WTC11 (cell line): ENCODE data around the gene PPP1R3D.

Experiments
- ATF1 ChIP-seq: sonication (generic); formaldehyde crosslinking; IDR thresholded peaks from 2 replicates; pipeline ENCODE4 v1.8.1; 2023; ENCODE audit warnings: mild to moderate bottlenecking, moderate library complexity, missing genetic modification reagents
- CBFB ChIP-seq: sonication (generic); formaldehyde crosslinking; IDR thresholded peaks from 2 replicates; pipeline ENCODE4 v1.8.1; 2022; ENCODE audit warnings: mild to moderate bottlenecking, low read depth, missing genetic modification reagents
- ETV6 ChIP-seq: sonication (generic); formaldehyde crosslinking; IDR thresholded peaks from 2 replicates; pipeline ENCODE4 v1.8.1; 2022; ENCODE audit warnings: mild to moderate bottlenecking, missing genetic modification reagents
- FOXP1 ChIP-seq: sonication (generic); formaldehyde crosslinking; IDR thresholded peaks from 2 replicates; pipeline ENCODE4 v1.8.0; 2022; ENCODE audit warnings: missing genetic modification reagents, mild to moderate bottlenecking, moderate library complexity, borderline replicate concordance
- JUN ChIP-seq: sonication (generic); formaldehyde crosslinking; IDR thresholded peaks from 2 replicates; pipeline ENCODE4 v1.8.0; 2023; ENCODE audit warnings: mild to moderate bottlenecking, missing genetic modification reagents
- MXD4 ChIP-seq: fragments of 250-450 bp; sonication (Bioruptor Pico); IDR thresholded peaks from 2 replicates; pipeline ENCODE4 v1.8.0; 2021; ENCODE audit warnings: mild to moderate bottlenecking, moderate library complexity, borderline replicate concordance
- MYBL2 ChIP-seq: sonication (generic); formaldehyde crosslinking; IDR thresholded peaks from 2 replicates; pipeline ENCODE4 v1.8.1; 2023; ENCODE audit warnings: mild to moderate bottlenecking, moderate library complexity, missing genetic modification reagents
- ZBTB21 ChIP-seq: sonication (generic); formaldehyde crosslinking; IDR thresholded peaks from 2 replicates; pipeline ENCODE4 v1.8.1; 2023; ENCODE audit warnings: mild to moderate bottlenecking, missing genetic modification reagents, borderline replicate concordance
- ZNF219 ChIP-seq: sonication (generic); formaldehyde crosslinking; IDR thresholded peaks from 2 replicates; pipeline ENCODE4 v1.8.0; 2023; ENCODE audit warnings: missing genetic modification reagents, mild to moderate bottlenecking, borderline replicate concordance
- TF ChIP-seq, protein P1 (sequence below): sonication (generic); formaldehyde crosslinking; conservative IDR thresholded peaks from 2 replicates; pipeline ENCODE4 v1.8.1; 2022; ENCODE audit warnings: mild to moderate bottlenecking, missing genetic modification reagents
- TF ChIP-seq, protein P2 (sequence below): fragments of 200-600 bp; IDR thresholded peaks from 2 replicates; pipeline ENCODE4 v1.8.0; 2022; ENCODE audit warnings: antibody characterized with exemption
- TF ChIP-seq, protein P3 (sequence below): sonication (generic); formaldehyde crosslinking; conservative IDR thresholded peaks from 2 replicates; pipeline ENCODE4 v1.8.1; 2023; ENCODE audit warnings: mild to moderate bottlenecking, low read depth, missing genetic modification reagents, moderate library complexity
- TF ChIP-seq, protein P4 (sequence below): sonication (generic); formaldehyde crosslinking; IDR thresholded peaks from 2 replicates; pipeline ENCODE4 v1.8.1; 2023; ENCODE audit warnings: mild to moderate bottlenecking, missing genetic modification reagents
- TF ChIP-seq, protein P5 (sequence below): sonication (generic); formaldehyde crosslinking; IDR thresholded peaks from 2 replicates; pipeline ENCODE4 v1.8.0; 2022; ENCODE audit warnings: mild to moderate bottlenecking, missing genetic modification reagents

DNA sequence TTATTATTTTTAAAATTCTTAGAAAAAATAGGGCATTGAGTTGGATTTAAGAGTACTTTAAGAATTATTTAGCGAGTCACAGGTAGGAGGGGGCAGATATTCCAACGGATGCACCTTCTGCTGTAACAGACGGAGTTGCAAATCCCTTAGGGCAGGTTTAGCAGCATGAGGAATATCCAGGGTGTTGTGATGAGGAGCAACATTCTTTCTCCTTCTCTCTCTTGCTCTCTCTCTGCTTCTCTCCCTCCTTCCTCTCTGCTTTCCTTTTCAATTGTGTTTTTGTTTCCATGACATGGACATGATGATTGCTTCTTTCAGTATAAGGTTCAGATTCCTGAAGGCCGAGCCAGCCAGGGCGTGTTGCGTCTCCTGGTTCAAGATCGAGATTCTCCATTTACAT lies 47.0 kb upstream of the PPP1R3D start:
- TF ChIP-seq, protein P1, sequence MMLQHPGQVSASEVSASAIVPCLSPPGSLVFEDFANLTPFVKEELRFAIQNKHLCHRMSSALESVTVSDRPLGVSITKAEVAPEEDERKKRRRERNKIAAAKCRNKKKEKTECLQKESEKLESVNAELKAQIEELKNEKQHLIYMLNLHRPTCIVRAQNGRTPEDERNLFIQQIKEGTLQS: no peak
- TF ChIP-seq, protein P2, sequence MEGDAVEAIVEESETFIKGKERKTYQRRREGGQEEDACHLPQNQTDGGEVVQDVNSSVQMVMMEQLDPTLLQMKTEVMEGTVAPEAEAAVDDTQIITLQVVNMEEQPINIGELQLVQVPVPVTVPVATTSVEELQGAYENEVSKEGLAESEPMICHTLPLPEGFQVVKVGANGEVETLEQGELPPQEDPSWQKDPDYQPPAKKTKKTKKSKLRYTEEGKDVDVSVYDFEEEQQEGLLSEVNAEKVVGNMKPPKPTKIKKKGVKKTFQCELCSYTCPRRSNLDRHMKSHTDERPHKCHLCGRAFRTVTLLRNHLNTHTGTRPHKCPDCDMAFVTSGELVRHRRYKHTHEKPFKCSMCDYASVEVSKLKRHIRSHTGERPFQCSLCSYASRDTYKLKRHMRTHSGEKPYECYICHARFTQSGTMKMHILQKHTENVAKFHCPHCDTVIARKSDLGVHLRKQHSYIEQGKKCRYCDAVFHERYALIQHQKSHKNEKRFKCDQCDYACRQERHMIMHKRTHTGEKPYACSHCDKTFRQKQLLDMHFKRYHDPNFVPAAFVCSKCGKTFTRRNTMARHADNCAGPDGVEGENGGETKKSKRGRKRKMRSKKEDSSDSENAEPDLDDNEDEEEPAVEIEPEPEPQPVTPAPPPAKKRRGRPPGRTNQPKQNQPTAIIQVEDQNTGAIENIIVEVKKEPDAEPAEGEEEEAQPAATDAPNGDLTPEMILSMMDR: no peak
- no peak for TF ChIP-seq ZBTB21
- TF ChIP-seq CBFB (CRISPR knock-in tag): no peak
- TF ChIP-seq ATF1 (CRISPR knock-in tag): no peak
- TF ChIP-seq MYBL2 (CRISPR knock-in tag): no peak
- TF ChIP-seq, protein P3, sequence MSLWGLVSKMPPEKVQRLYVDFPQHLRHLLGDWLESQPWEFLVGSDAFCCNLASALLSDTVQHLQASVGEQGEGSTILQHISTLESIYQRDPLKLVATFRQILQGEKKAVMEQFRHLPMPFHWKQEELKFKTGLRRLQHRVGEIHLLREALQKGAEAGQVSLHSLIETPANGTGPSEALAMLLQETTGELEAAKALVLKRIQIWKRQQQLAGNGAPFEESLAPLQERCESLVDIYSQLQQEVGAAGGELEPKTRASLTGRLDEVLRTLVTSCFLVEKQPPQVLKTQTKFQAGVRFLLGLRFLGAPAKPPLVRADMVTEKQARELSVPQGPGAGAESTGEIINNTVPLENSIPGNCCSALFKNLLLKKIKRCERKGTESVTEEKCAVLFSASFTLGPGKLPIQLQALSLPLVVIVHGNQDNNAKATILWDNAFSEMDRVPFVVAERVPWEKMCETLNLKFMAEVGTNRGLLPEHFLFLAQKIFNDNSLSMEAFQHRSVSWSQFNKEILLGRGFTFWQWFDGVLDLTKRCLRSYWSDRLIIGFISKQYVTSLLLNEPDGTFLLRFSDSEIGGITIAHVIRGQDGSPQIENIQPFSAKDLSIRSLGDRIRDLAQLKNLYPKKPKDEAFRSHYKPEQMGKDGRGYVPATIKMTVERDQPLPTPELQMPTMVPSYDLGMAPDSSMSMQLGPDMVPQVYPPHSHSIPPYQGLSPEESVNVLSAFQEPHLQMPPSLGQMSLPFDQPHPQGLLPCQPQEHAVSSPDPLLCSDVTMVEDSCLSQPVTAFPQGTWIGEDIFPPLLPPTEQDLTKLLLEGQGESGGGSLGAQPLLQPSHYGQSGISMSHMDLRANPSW (CRISPR knock-in tag): no peak
- TF ChIP-seq, protein P4, sequence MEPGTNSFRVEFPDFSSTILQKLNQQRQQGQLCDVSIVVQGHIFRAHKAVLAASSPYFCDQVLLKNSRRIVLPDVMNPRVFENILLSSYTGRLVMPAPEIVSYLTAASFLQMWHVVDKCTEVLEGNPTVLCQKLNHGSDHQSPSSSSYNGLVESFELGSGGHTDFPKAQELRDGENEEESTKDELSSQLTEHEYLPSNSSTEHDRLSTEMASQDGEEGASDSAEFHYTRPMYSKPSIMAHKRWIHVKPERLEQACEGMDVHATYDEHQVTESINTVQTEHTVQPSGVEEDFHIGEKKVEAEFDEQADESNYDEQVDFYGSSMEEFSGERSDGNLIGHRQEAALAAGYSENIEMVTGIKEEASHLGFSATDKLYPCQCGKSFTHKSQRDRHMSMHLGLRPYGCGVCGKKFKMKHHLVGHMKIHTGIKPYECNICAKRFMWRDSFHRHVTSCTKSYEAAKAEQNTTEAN: no peak
- no peak for TF ChIP-seq MXD4 (CRISPR knock-in tag)
- TF ChIP-seq ZNF219 (CRISPR knock-in tag): no peak
- TF ChIP-seq JUN: no peak
- TF ChIP-seq ETV6 (CRISPR knock-in tag): no peak
- TF ChIP-seq, protein P5, sequence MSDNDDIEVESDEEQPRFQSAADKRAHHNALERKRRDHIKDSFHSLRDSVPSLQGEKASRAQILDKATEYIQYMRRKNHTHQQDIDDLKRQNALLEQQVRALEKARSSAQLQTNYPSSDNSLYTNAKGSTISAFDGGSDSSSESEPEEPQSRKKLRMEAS (CRISPR knock-in tag): no peak
- no peak for TF ChIP-seq FOXP1 (CRISPR knock-in tag)
